Peyer's patch (tissue), 4 donors: ENCODE results near the gene POU6F2.

Source experiments
- POLR2A ChIP-seq, 2 donors: fragments of 450-650 bp; IDR thresholded peaks; one replicate each; pipeline ENCODE4 v1.5.1; 2017; ENCODE audit warnings: antibody characterized with exemption in 2 of 2, mild to moderate bottlenecking in 2 of 2, moderate library complexity in 2 of 2
- TF ChIP-seq, protein P1 (sequence below), 6 experiments: fragments of 450-650 bp in 4 of 6; fragments of 200-600 bp in 2 of 6; sonication (generic) in 1 of 6; IDR thresholded peaks; one replicate each; pipeline ENCODE4 v1.5.1; 2017 to 2019; ENCODE audit warnings: antibody characterized with exemption in 6 of 6, mild to moderate bottlenecking in 3 of 6, moderate library complexity in 1 of 6

DNA sequence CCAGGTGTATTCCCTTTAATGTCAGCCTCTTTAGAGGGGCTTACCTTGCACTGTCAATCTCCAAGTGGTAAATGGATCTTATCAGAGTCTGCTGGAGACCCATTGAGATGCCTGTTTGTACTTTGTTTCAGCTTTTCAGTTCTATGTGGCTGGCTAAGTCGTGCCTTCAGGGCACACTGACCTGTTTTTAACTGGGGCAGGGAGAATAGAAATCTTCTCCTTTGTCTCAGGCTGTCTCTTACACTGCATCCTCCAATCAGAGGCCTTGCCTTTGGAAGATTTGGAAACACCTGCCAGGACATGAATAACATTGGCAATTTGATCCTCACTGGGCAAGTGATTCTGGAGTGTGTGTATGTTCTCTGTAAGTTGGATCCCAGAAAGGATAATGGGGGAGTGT, 65.0 kb downstream of the POU6F2 start:
- no peak for TF ChIP-seq POLR2A (IDR thresholded peaks at IDR 0.05)
- TF ChIP-seq, protein P1, sequence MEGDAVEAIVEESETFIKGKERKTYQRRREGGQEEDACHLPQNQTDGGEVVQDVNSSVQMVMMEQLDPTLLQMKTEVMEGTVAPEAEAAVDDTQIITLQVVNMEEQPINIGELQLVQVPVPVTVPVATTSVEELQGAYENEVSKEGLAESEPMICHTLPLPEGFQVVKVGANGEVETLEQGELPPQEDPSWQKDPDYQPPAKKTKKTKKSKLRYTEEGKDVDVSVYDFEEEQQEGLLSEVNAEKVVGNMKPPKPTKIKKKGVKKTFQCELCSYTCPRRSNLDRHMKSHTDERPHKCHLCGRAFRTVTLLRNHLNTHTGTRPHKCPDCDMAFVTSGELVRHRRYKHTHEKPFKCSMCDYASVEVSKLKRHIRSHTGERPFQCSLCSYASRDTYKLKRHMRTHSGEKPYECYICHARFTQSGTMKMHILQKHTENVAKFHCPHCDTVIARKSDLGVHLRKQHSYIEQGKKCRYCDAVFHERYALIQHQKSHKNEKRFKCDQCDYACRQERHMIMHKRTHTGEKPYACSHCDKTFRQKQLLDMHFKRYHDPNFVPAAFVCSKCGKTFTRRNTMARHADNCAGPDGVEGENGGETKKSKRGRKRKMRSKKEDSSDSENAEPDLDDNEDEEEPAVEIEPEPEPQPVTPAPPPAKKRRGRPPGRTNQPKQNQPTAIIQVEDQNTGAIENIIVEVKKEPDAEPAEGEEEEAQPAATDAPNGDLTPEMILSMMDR (IDR thresholded peaks at IDR 0.05), result no peak
